NCI-H446 (cell line): Measurements from ENCODE around the gene OR2Y1.
"Not testable (repeated sequence)": the region's sequence is repeated elsewhere in the genome, so short reads cannot be mapped to it uniquely, and the experiment has no call there.

Source experiments
- DNase-seq, 2 experiments: peaks; one replicate each; lab custom pipeline; 2025; lab: John Stamatoyannopoulos, UW

Gene OR2Y1

GRCh38 chr5:180739958-180740357 is at the start of gene OR2Y1:
Gene OR2Y1 (minus strand): TSS chr5:180740058. CDS start chr5:180740058, 0 bp downstream.
- no peak for DNase-seq

DNA sequence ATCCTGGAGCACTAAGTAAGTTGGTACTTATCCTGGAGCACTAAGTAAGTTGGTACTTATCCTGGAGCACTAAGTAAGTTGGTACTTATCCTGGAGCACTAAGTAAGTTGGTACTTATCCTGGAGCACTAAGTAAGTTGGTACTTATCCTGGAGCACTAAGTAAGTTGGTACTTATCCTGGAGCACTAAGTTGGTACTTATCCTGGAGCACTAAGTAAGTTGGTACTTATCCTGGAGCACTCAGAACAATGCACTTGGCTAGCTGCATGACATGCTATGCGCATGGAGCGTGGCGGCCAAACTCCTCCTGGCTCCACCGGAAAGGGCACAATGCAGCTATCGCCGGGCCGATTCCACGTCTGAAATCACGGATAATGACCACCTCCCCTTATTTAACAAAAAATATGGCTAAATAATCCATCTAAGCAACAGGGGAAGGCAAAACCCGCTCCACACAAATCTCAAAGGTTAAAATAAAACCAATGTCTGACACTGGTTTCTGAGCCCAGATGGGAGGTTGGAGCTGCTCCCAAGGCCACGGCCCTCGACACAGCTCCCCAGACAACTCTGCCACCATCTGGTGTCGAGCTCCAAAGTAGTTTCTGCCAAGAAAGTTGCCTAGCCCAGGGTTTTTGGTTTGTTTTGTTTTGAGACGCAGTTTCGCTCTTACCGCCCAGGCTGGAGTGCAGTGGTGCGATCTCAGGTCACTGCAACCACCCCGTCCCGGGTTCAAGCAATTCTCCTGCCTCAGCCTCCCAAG is 49.0 kb upstream of the OR2Y1 start:
- peak; percentile 35 to 76 for DNase-seq

DNA sequence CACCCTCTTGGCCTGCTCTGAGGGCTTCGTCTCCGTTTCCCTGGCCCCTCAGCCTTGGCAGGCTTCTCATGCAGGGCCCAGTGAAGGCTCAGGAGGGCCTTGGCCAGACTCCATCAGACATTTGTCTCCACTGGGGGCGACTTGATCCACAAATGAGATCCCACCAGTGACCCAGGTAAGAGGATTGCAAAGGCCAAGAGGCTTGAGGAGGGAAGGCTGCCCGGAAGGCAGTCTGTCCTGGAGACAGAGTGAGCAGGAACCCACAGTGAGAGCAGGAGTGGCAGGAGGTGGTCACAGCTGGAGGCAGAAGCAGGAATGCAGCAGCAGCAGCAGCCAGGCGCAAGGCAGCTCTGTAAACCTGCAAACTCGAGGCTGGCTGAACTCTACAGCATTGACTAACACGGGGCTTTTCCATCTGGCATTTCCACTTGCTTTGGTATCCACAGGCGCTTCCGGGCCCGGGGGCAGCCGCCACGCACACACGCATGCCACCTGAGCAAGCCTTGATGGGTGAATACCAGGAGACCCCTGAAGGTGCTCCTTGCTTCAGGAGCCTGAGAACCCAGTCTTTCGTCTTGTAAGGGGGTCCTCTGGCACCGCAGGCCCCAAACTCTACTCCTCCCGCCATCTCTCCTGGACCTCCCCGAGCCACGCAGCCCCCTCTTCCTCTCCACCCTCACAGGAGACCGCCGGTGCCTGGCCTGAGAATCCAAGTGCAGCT is 48.0 kb upstream of the OR2Y1 start:
- DNase-seq: peak in 1 of 2 experiments; percentile 20

DNA sequence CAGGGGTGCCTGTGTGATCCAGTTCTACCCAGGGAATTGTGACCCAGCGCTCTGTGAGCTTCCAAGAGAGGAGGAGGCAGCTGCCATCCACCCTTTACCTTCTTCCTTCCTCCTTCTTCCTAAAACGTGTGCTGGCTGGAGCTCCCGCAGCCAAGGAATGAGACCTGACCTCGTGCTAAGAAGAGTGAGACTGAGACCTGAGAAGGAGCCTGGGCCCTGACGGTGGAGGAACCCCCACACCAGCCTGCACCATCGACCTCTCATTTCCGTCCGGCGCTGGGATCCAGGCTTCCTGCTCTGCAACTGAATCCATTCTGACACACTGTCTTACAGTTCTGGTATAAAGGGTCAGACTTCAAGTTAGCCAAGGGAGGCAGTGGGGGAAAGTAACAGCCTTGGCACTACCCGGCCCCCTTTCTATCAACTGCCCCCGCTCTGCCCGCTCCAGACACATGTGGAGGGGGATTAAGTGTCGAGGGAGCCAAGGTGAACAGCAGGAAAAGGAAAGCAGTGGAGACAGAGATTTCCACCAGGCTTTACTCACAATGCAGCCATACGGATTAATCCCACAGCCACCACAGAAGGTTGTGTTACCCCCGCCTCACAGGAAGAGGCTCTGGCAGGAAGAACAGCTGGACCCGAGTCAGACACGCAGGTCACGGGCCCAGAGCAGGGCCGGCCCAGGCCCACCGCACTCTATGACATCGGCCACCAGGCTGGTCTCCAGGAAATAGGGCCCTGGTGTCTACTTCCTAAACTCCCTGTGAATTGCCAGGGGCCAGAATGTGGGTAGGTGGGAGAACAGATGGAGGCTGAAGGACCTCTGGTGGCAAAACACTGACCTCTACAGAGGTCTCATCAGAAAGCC is 46.9 kb upstream of the OR2Y1 start:
- DNase-seq: no peak

GRCh38 chr5:180785794-180786221 is 46.0 kb upstream of the OR2Y1 start:
- DNase-seq: peak in 1 of 2 experiments; percentile 9

DNA sequence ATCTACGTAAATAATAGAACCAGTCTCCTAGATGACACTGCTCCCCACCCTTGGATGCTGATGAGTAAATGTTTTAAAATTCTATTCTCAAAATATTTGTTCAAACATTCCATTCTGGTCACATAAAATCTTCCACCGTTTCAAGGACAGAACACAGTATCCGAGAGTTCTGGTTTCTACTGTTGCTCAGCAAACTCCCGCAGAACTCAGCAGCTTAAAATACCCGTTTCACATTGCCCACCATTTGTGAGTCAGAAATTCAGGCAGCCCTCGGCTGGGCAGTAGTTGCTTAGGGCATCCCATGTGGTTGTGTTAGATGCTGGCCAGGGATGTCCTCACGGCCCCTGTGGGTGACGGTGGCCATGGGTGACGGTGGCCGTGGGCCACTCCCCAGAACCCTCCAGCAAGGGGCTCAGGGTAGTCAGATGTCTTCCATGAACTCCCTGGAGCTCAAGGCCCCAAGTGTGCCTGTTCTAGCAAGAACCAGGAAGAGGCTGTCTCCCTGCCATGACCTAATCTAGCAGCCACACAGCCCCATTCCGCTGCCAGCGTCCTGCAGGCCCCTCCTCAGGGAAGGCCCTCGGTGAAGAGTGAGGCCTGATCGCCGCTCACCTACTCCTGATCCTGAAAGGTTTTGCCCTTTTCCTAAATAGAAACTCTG is 45.4 kb upstream of the OR2Y1 start:
- no peak for DNase-seq

- peak; percentile 64 to 74 for DNase-seq
Observed at GRCh38 chr5:180784497-180785097, 44.7 kb upstream of the OR2Y1 start.

GRCh38 chr5:180783340-180784052 is 43.6 kb upstream of the OR2Y1 start:
- DNase-seq: no peak

DNA sequence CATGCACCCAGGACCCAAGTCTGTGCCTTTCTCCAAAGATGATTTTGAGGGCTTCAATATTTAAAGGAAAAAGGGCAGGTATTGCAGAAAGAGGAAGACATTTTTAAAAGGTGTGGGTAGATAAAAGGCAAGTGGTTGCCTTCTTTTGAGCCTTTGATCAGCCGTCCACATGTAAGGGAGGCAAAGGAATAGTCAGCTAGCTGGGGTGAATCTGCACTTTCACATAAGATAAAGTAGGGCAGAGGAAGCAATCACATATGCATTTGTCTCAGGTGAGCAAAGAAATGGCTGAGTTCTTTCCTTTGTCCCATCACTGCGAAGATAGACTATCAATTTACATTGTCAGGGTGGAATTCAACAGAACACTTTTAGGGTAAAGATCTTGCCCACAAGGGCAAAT is 42.9 kb upstream of the OR2Y1 start:
- no peak for DNase-seq

DNA sequence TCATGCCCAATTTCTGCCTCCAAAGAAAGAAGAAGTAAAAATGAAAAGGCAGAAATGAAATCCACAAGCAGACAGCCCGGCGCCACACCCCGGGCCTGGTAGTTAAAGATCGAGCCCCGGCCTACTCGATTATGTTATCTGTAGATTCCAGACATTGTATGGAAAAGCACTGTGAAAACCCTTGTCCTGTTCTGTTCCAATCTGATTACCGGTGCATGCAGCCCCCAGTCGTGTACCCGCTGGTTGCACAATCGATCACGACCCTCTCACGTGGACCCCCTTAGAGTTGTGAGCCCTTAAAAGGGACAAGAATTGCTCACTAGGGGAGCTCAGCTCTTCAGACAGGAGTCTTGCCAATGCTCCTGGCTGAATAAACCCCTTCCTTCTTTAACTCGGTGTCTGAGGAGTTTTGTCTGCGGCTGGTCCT is 42.1 kb upstream of the OR2Y1 start:
- not testable (repeated sequence) for DNase-seq

DNA sequence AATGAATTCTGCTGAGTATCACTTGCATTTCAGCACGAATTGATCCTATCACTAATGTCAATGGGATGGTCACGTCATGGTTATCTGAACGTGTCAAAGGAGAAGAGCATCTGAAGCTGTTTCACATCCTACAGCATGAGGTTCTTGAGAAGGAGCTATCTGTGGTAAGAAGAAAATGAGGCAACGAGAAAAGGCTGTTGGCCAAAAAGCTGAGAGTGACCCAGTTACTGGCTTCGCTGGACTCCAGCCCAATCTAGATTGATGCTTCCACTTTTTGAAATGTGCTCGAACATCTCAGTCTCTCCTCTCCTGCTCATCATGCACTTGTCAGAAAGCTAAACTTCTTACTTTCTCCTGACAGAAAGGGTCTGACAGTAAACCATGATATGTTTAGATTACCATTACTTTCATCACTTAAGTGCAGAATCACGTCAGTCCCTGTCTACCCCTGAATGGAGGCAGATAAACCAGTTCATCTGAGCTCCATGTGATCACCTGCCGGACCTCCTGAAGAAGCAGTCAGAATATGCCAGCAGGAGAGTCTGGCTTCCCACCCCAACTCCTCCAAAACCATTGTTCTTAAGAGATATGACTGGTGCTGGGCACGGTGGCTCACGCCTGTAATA is 40.2 kb upstream of the OR2Y1 start:
- DNase-seq: no peak

DNA sequence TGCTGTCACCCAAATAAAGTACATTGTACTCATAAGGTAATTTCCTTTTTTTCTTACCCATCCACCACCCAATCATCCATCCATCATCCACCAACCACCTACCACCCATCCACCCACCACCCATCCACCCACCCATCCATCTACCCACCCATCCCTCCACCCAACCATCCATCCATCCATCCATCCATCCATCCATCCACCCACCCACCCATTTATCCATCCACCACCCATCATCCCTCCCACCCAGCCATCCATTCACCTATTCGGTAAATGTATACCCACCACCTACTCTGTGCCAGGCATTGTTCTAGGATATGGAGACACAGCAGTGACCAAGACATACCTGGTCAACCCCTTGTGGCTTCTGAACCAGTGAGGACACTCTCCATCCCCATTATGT is 37.6 kb upstream of the OR2Y1 start:
- no peak for DNase-seq

- no peak for DNase-seq
Observed at GRCh38 chr5:180776376-180776775, 36.5 kb upstream of the OR2Y1 start.

- no peak for DNase-seq
Observed at GRCh38 chr5:180775624-180776023, 35.8 kb upstream of the OR2Y1 start.

DNA sequence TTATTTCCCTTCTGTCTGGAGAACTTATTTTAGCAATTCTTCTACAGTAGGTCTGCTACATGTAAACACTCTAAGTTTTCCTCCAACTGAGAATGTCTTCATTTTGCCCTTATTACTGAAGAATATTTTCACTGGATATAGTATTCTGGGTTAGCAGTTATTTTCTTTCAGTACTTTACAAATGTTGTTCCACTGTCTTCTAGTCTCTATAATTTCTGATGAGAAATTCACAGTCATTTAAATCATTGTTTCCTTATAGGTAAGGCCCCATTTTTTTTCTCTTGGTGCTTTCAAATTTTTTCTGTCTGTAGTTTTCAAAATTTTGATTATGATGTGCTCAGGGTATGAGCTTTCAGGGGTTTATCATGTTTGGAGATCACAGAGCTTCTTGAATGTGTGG is 32.0 kb upstream of the OR2Y1 start:
- no peak for DNase-seq

- DNase-seq: no peak
Observed at GRCh38 chr5:180769821-180770220, 30.0 kb upstream of the OR2Y1 start.

- DNase-seq: no peak
Observed at GRCh38 chr5:180755601-180756000, 15.7 kb upstream of the OR2Y1 start.

- no peak for DNase-seq
Observed at GRCh38 chr5:180744253-180744652, 4.4 kb upstream of the OR2Y1 start.

DNA sequence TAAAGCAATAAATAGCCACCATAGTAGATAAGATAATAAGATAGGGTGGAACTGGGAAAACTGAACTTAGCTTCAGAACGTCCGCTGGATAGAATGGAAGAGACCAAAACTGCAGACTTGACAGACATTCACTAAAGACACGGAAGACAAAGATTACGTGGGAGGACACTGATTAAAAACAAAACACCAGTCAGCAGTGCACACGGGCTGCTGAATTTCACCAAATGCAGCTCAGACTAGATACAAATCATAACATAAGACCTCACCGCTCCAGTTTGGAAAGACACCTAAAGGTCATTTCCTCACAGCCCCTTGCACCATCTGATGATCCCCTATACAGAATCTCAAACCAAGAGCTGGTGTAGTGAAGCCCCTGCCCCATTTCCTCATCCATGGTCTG is 2.9 kb upstream of the OR2Y1 start:
- DNase-seq: no peak

DNA sequence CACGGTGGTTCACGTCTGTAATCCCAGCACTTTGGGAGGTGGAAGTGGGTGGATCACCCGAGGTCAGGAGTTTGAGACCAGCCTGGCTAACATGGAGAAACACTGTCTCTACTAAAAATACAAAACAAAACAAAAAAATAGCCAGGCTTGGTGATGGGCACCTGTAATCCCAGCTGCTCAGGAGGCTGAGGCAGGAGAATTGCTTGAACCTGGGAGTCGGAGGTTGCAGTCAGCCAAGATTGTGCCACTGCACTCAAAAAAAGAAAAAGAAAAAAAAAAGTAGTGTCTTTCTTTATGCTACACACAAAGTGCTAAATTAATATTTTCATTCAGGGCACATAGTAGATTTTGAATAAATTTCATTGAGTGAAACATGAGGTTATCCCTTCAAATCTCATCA is 1.1 kb upstream of the OR2Y1 start:
- DNase-seq: not testable (repeated sequence)
